ENCODE data around the gene ZWILCH.

Gene ZWILCH

GRCh38 chr15:66482539-66482938 is 22.6 kb upstream of the ZWILCH start:
- TF ChIP-seq ZBTB7A (IDR thresholded peaks at IDR 0.05; ENCODE audit: low read depth) (no peak), RAD21 (IDR thresholded peaks at IDR 0.05; ENCODE audit: low read depth) (no peak), CREB1 (IDR thresholded peaks at IDR 0.05; ENCODE audit: low read depth) (no peak), EP300 (IDR thresholded peaks at IDR 0.05; ENCODE audit: borderline replicate concordance) (no peak), TEAD4 (IDR thresholded peaks at IDR 0.05) (no peak), YY1 (IDR thresholded peaks at IDR 0.05; ENCODE audit: low read depth) (no peak), TAF1 (IDR thresholded peaks at IDR 0.05; ENCODE audit: low read depth) (no peak)
- TF ChIP-seq, protein P1, sequence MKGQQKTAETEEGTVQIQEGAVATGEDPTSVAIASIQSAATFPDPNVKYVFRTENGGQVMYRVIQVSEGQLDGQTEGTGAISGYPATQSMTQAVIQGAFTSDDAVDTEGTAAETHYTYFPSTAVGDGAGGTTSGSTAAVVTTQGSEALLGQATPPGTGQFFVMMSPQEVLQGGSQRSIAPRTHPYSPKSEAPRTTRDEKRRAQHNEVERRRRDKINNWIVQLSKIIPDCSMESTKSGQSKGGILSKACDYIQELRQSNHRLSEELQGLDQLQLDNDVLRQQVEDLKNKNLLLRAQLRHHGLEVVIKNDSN (IDR thresholded peaks at IDR 0.05) = no peak

- TF ChIP-seq FOXM1 (IDR thresholded peaks at IDR 0.05; ENCODE audit: borderline replicate concordance, low read depth) (no peak), TCF12 (IDR thresholded peaks at IDR 0.05; ENCODE audit: low read depth) (peak; percentile 62), EGR1 (IDR thresholded peaks at IDR 0.05) (no peak), NFIC (IDR thresholded peaks at IDR 0.05) (peak; percentile 88), CREB1 (IDR thresholded peaks at IDR 0.05; ENCODE audit: low read depth) (no peak), RAD21 (IDR thresholded peaks at IDR 0.05; ENCODE audit: low read depth) (no peak), TAF1 (IDR thresholded peaks at IDR 0.05; ENCODE audit: low read depth) (no peak), TEAD4 (IDR thresholded peaks at IDR 0.05) (peak; percentile 58), CEBPB (IDR thresholded peaks at IDR 0.05) (0 out of 2 replicates have a peak, but pooled peaks have one; percentile 8), MAX (IDR thresholded peaks at IDR 0.05) (peak; percentile 24; the same call in 1 of the 2 replicates), EP300 (IDR thresholded peaks at IDR 0.05; ENCODE audit: borderline replicate concordance) (peak; percentile 59; the same call in 1 of the 2 replicates), YY1 (IDR thresholded peaks at IDR 0.05; ENCODE audit: low read depth) (no peak), REST (IDR thresholded peaks at IDR 0.05; ENCODE audit: low read depth) (no peak), ZBTB7A (IDR thresholded peaks at IDR 0.05; ENCODE audit: low read depth) (no peak)
- TF ChIP-seq, protein P1 (IDR thresholded peaks at IDR 0.05) = no peak
These were observed 22.0 kb upstream of the ZWILCH start for GRCh38 chr15:66483131-66483566.

GRCh38 chr15:66484539-66485112 is 20.5 kb upstream of the ZWILCH start:
- TF ChIP-seq FOXM1 (IDR thresholded peaks at IDR 0.05; ENCODE audit: borderline replicate concordance, low read depth) (no peak), TCF12 (IDR thresholded peaks at IDR 0.05; ENCODE audit: low read depth) (no peak), CREB1 (IDR thresholded peaks at IDR 0.05; ENCODE audit: low read depth) (no peak)

DNA sequence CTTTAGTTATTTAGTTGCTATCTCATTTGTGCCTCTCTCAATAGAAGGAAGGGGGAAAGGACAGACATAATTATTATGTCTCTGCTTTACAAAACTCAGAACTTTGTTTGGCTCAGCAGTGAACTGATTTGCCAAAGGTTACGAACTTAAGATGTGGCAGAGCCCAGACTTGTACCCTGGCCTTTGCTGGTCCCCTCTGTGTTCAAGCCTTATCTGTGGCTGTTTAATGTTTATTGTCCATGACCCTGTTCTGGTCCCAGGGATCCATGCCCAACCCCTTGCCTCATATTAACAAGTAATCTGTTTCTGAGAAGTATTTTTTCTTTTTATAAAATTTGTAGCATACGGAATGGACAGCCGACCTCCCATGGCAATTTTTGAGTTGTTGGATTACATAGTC is 18.2 kb upstream of the ZWILCH start:
- TF ChIP-seq CREB1 (IDR thresholded peaks at IDR 0.05; ENCODE audit: low read depth) (no peak), EGR1 (IDR thresholded peaks at IDR 0.05) (no peak), FOXM1 (IDR thresholded peaks at IDR 0.05; ENCODE audit: borderline replicate concordance, low read depth) (no peak), TAF1 (IDR thresholded peaks at IDR 0.05; ENCODE audit: low read depth) (no peak), TEAD4 (IDR thresholded peaks at IDR 0.05) (no peak), CEBPB (IDR thresholded peaks at IDR 0.05) (no peak), TCF12 (IDR thresholded peaks at IDR 0.05; ENCODE audit: low read depth) (no peak), ZBTB7A (IDR thresholded peaks at IDR 0.05; ENCODE audit: low read depth) (no peak), RAD21 (IDR thresholded peaks at IDR 0.05; ENCODE audit: low read depth) (no peak), EP300 (IDR thresholded peaks at IDR 0.05; ENCODE audit: borderline replicate concordance) (no peak), MAX (IDR thresholded peaks at IDR 0.05) (no peak), NFIC (IDR thresholded peaks at IDR 0.05) (no peak)
- TF ChIP-seq, protein P1 (IDR thresholded peaks at IDR 0.05) = no peak

- TF ChIP-seq MAX (IDR thresholded peaks at IDR 0.05) (no peak), FOXM1 (IDR thresholded peaks at IDR 0.05; ENCODE audit: borderline replicate concordance, low read depth) (no peak)
These were observed 16.6 kb upstream of the ZWILCH start for GRCh38 chr15:66488525-66488924.

DNA sequence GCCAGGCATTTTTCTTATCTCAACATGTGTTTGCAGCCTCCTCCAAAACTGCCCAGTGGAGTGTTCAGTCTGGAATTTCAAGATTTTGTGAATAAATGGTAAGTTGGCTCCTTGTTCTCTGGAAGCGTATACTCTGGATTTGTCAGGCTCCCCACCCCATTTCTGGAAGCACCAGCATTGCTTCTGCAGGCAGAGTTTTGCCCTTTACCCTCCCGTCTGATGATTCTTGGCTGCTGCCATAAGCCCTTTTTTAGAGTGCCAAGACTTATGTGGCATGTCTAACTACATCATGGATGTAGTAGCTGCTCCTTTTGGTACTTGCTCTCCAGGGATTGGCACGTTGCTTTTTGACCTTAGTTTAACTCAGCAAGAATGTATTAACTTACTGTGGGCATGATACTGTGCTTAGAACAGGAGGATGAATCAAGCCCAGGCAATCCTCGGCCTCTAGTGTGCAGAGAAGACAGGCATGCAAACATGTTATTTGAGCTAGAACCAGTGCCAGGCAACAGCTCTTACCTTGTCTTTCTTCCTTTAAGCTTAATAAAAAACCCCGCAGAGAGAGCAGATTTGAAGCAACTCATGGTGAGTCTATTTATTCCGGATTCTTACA is 15.8 kb upstream of the ZWILCH start:
- TF ChIP-seq YY1 (IDR thresholded peaks at IDR 0.05; ENCODE audit: low read depth) (no peak), ZBTB7A (IDR thresholded peaks at IDR 0.05; ENCODE audit: low read depth) (no peak), NFIC (IDR thresholded peaks at IDR 0.05) (no peak), CEBPB (IDR thresholded peaks at IDR 0.05) (no peak), FOXM1 (IDR thresholded peaks at IDR 0.05; ENCODE audit: borderline replicate concordance, low read depth) (no peak), RAD21 (IDR thresholded peaks at IDR 0.05; ENCODE audit: low read depth) (no peak), MAX (IDR thresholded peaks at IDR 0.05) (no peak), REST (IDR thresholded peaks at IDR 0.05; ENCODE audit: low read depth) (no peak), TEAD4 (IDR thresholded peaks at IDR 0.05) (no peak), EP300 (IDR thresholded peaks at IDR 0.05; ENCODE audit: borderline replicate concordance) (no peak), TCF12 (IDR thresholded peaks at IDR 0.05; ENCODE audit: low read depth) (no peak), CREB1 (IDR thresholded peaks at IDR 0.05; ENCODE audit: low read depth) (no peak)
- TF ChIP-seq, protein P1 (IDR thresholded peaks at IDR 0.05) = no peak
